WTC11 (cell line): ENCODE measurements around the gene UGT1A4. TPM values are rescaled to one million over a fixed set of nuclear protein-coding genes. Genes with fewer than 3 reads are reported as not detected.
A peak's percentile ranks its signal among the peaks of the same experiment; 100 is the strongest.

Experiments used
- ATAC-seq: fragments of 200-7000 bp; cut with Tn5 transposase; 2 replicates; pipeline ENCODE4 v1.10.0; 2021; ENCODE audit warnings: mild to moderate bottlenecking, moderate library complexity
- CTCF ChIA-PET: fragments of 300-600 bp; sonication (Branson Sonifier 250); formaldehyde crosslinking; loops from one replicate; lab custom pipeline; 2021; ENCODE audit warnings: antibody characterized with exemption; lab: Charles Lee
- POLR2A ChIA-PET: fragments of 350-600 bp; sonication (Branson Sonifier 250); formaldehyde crosslinking; loops from one replicate; lab custom pipeline; 2021; ENCODE audit warnings: antibody characterized with exemption; lab: Charles Lee
- DNase-seq: peaks from one replicate; pipeline ENCODE4 v3.0.0; 2021; ENCODE audit warnings: low spot score
- H3K27ac Mint-ChIP-seq: 2 replicates; pipeline ENCODE4 v1.8.0; 2021; ENCODE audit warnings: mixed read lengths
- H3K27me3 Mint-ChIP-seq: 2 replicates; pipeline ENCODE4 v1.8.0; 2021; ENCODE audit warnings: low read depth, mild to moderate bottlenecking, moderate library complexity, mixed read lengths
- H3K36me3 Mint-ChIP-seq: 2 replicates; pipeline ENCODE4 v1.8.0; 2021; ENCODE audit warnings: mixed read lengths
- H3K4me1 Mint-ChIP-seq: 2 replicates; pipeline ENCODE4 v1.8.0; 2022; ENCODE audit warnings: mixed read lengths
- H3K4me3 Mint-ChIP-seq: 2 replicates; pipeline ENCODE4 v1.8.0; 2021; ENCODE audit warnings: mild to moderate bottlenecking, moderate library complexity, mixed read lengths
- H3K9me3 Mint-ChIP-seq: 2 replicates; pipeline ENCODE4 v1.8.0; 2021; ENCODE audit warnings: mixed read lengths
- ATF6 ChIP-seq: sonication (generic); formaldehyde crosslinking; IDR thresholded peaks from 2 replicates; pipeline ENCODE4 v1.8.1; 2023; ENCODE audit warnings: mild to moderate bottlenecking, missing genetic modification reagents
- CREB1 ChIP-seq: sonication (generic); formaldehyde crosslinking; IDR thresholded peaks from 2 replicates; pipeline ENCODE4 v1.8.0; 2023; ENCODE audit warnings: mild to moderate bottlenecking, missing genetic modification reagents
- ETV6 ChIP-seq: sonication (generic); formaldehyde crosslinking; IDR thresholded peaks from 2 replicates; pipeline ENCODE4 v1.8.1; 2022; ENCODE audit warnings: mild to moderate bottlenecking, missing genetic modification reagents
- FOXJ3 ChIP-seq: sonication (generic); formaldehyde crosslinking; IDR thresholded peaks from 2 replicates; pipeline ENCODE4 v1.9.0; 2021; ENCODE audit warnings: missing genetic modification reagents, mild to moderate bottlenecking, borderline replicate concordance
- OVOL2 ChIP-seq: fragments of 250-450 bp; sonication (Bioruptor Pico); IDR thresholded peaks from 2 replicates; pipeline ENCODE4 v1.9.0; 2021; ENCODE audit warnings: mild to moderate bottlenecking, borderline replicate concordance
- RELA ChIP-seq: sonication (generic); formaldehyde crosslinking; IDR thresholded peaks from 2 replicates; pipeline ENCODE4 v1.8.1; 2022; ENCODE audit warnings: missing genetic modification reagents, mild to moderate bottlenecking, borderline replicate concordance
- SMAD3 ChIP-seq: sonication (generic); formaldehyde crosslinking; IDR thresholded peaks from 2 replicates; pipeline ENCODE4 v1.8.0; 2022; ENCODE audit warnings: missing genetic modification reagents, mild to moderate bottlenecking, borderline replicate concordance
- SOX15 ChIP-seq: fragments of 250-450 bp; sonication (Bioruptor Pico); IDR thresholded peaks from 2 replicates; pipeline ENCODE4 v1.9.0; 2021; ENCODE audit warnings: mild to moderate bottlenecking
- TCF7 ChIP-seq: sonication (generic); formaldehyde crosslinking; IDR thresholded peaks from 2 replicates; pipeline ENCODE4 v1.8.0; 2022; ENCODE audit warnings: mild to moderate bottlenecking, low read depth, missing genetic modification reagents, moderate library complexity
- ZBTB21 ChIP-seq: sonication (generic); formaldehyde crosslinking; IDR thresholded peaks from 2 replicates; pipeline ENCODE4 v1.8.1; 2023; ENCODE audit warnings: mild to moderate bottlenecking, missing genetic modification reagents, borderline replicate concordance
- ZNF138 ChIP-seq: sonication (generic); formaldehyde crosslinking; conservative IDR thresholded peaks from 2 replicates; pipeline ENCODE4 v1.8.1; 2022; ENCODE audit warnings: mild to moderate bottlenecking, moderate library complexity, missing genetic modification reagents
- ZNF396 ChIP-seq: fragments of 250-450 bp; sonication (Bioruptor Pico); IDR thresholded peaks from 2 replicates; pipeline ENCODE4 v1.8.0; 2021; ENCODE audit warnings: mild to moderate bottlenecking, moderate library complexity, borderline replicate concordance
- ZNF416 ChIP-seq: fragments of 250-450 bp; sonication (Bioruptor Pico); IDR thresholded peaks from 2 replicates; pipeline ENCODE4 v1.9.0; 2021; ENCODE audit warnings: mild to moderate bottlenecking, inconsistent platforms
- ZNF671 ChIP-seq: fragments of 250-450 bp; sonication (Bioruptor Pico); IDR thresholded peaks from 2 replicates; pipeline ENCODE4 v1.8.0; 2021; ENCODE audit warnings: mild to moderate bottlenecking
- total RNA-seq: library from RNA; stranded (reverse); gene quantifications from 3 replicates; pipeline ENCODE4 v1.2.3, GENCODE V29; 2021
- TF ChIP-seq, protein P1 (sequence below): sonication (generic); formaldehyde crosslinking; IDR thresholded peaks from 2 replicates; pipeline ENCODE4 v1.8.0; 2022; ENCODE audit warnings: mild to moderate bottlenecking, missing genetic modification reagents
- TF ChIP-seq, protein P2 (sequence below): sonication (generic); formaldehyde crosslinking; IDR thresholded peaks from 2 replicates; pipeline ENCODE4 v1.8.1; 2022; ENCODE audit warnings: low read depth, missing genetic modification reagents, borderline replicate concordance
- TF ChIP-seq, protein P3 (sequence below): sonication (generic); formaldehyde crosslinking; IDR thresholded peaks from 2 replicates; pipeline ENCODE4 v1.8.1; 2023; ENCODE audit warnings: mild to moderate bottlenecking, missing genetic modification reagents, moderate library complexity

UGT1A4 gene
- total RNA-seq, 1 experiment from 2014 or later = 0.22 TPM

GRCh38 chr2:233813236-233814055 is 94.9 kb downstream of the UGT1A4 start:
- H3K36me3 Mint-ChIP-seq = no peaks in the 10 kb centered on the region
- peaks cover 11% of the 10 kb centered on the region for H3K9me3 Mint-ChIP-seq
- CTCF ChIA-PET = no interaction called here
- POLR2A ChIA-PET = no interaction called here
- DNase-seq = no peak
- H3K27me3 Mint-ChIP-seq = no peaks in the 10 kb centered on the region; the same call in 1 of the 2 replicates
- no peaks in the 10 kb centered on the region for H3K4me1 Mint-ChIP-seq
- H3K27ac Mint-ChIP-seq = no peak overlapping the region
- no peak overlapping the region for H3K4me3 Mint-ChIP-seq
- TF ChIP-seq ZBTB21 (CRISPR knock-in tag) (no peak), ATF6 (no peak), CREB1 (CRISPR knock-in tag) (no peak), ZNF671 (CRISPR knock-in tag) (no peak), SOX15 (CRISPR knock-in tag) (no peak), ZNF138 (no peak), RELA (CRISPR knock-in tag) (no peak), SMAD3 (CRISPR knock-in tag) (no peak), TCF7 (CRISPR knock-in tag) (no peak), ZNF396 (CRISPR knock-in tag) (no peak), ZNF416 (no peak), FOXJ3 (CRISPR knock-in tag) (no peak), ETV6 (CRISPR knock-in tag) (no peak)
- TF ChIP-seq, protein P1, sequence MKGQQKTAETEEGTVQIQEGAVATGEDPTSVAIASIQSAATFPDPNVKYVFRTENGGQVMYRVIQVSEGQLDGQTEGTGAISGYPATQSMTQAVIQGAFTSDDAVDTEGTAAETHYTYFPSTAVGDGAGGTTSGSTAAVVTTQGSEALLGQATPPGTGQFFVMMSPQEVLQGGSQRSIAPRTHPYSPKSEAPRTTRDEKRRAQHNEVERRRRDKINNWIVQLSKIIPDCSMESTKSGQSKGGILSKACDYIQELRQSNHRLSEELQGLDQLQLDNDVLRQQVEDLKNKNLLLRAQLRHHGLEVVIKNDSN = no peak
- TF ChIP-seq, protein P2, sequence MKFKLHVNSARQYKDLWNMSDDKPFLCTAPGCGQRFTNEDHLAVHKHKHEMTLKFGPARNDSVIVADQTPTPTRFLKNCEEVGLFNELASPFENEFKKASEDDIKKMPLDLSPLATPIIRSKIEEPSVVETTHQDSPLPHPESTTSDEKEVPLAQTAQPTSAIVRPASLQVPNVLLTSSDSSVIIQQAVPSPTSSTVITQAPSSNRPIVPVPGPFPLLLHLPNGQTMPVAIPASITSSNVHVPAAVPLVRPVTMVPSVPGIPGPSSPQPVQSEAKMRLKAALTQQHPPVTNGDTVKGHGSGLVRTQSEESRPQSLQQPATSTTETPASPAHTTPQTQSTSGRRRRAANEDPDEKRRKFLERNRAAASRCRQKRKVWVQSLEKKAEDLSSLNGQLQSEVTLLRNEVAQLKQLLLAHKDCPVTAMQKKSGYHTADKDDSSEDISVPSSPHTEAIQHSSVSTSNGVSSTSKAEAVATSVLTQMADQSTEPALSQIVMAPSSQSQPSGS (CRISPR knock-in tag) = no peak
- ATAC-seq = no peak

- Mint-ChIP-seq H3K27ac (no peak overlapping the region), H3K4me1 (no peaks in the 10 kb centered on the region), H3K4me3 (no peak overlapping the region), H3K9me3 (peaks cover 11% of the 10 kb centered on the region), H3K36me3 (no peaks in the 10 kb centered on the region), H3K27me3 (no peaks in the 10 kb centered on the region; the same call in 1 of the 2 replicates)
- ATAC-seq (peak; percentile 79), DNase-seq (no peak)
- TF ChIP-seq OVOL2 (CRISPR knock-in tag) = no peak
- TF ChIP-seq, protein P3, sequence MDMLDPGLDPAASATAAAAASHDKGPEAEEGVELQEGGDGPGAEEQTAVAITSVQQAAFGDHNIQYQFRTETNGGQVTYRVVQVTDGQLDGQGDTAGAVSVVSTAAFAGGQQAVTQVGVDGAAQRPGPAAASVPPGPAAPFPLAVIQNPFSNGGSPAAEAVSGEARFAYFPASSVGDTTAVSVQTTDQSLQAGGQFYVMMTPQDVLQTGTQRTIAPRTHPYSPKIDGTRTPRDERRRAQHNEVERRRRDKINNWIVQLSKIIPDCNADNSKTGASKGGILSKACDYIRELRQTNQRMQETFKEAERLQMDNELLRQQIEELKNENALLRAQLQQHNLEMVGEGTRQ (CRISPR knock-in tag) = peak; percentile 90
- TF ChIP-seq, protein P1 = peak; percentile 90
- ChIA-PET CTCF (no interaction called here), POLR2A (no interaction called here)
These were observed 95.7 kb downstream of the UGT1A4 start for GRCh38 chr2:233814056-233814835.
